GM18861 (cell line): ENCODE data around the gene IRX1.

Experiments used
- ATAC-seq: cut with Tn5 transposase; IDR thresholded peaks from one replicate; pipeline ENCODE4 v1.9.1; 2021; ENCODE audit not compliant: unreplicated experiment

Gene IRX1

GRCh38 chr5:3650320-3650719 is 54.7 kb downstream of the IRX1 start:
- ATAC-seq, result no peak

GRCh38 chr5:3650868-3651267 is 55.2 kb downstream of the IRX1 start:
- ATAC-seq, result no peak
